ENCODE measurements around the gene FGFR3. TPM values are rescaled to one million over a fixed set of nuclear protein-coding genes. Genes with fewer than 3 reads are reported as not detected.

FGFR3 gene
- total RNA-seq, 1 experiment from 2014 or later, result 34.3 TPM

- no TSS peak for BruUV-seq (replicated peaks)
- H3K4me3 Mint-ChIP-seq (ENCODE audit: low read depth, unreplicated experiment), result peak overlapping the region; percentile 62
- no peaks in the 10 kb centered on the region for H3K9me3 Mint-ChIP-seq (ENCODE audit: low read depth, unreplicated experiment)
- peak overlapping the region; percentile 46 for H3K27ac Mint-ChIP-seq (ENCODE audit: unreplicated experiment)
- no peak for TF ChIP-seq CTCF (IDR thresholded peaks at IDR 0.05; ENCODE audit: unreplicated experiment)
- H3K4me1 Mint-ChIP-seq (ENCODE audit: low read depth, unreplicated experiment), result peaks cover 14% of the 10 kb centered on the region
- intact Hi-C loops (cut with micrococcal nuclease; ENCODE audit: unreplicated experiment), result no loop called here
- peaks cover 10% of the 10 kb centered on the region for H3K36me3 Mint-ChIP-seq (ENCODE audit: insufficient read depth, unreplicated experiment)
- peak; percentile 70 for DNase-seq
- CTCF ChIA-PET, result interaction anchor here (0.6 to 1.4 kb wide), 6 partner anchors 8 to 35 kb away, joined by 3 to 20 read pairs (median 6); no protein-coding TSS in a partner anchor
- H3K27me3 Mint-ChIP-seq (ENCODE audit: unreplicated experiment), result no peaks in the 10 kb centered on the region
Observed at GRCh38 chr4:1768367-1769034, 24.6 kb upstream of the FGFR3 start.

GRCh38 chr4:1769692-1770091 lies 23.4 kb upstream of the FGFR3 start:
- TF ChIP-seq CTCF (IDR thresholded peaks at IDR 0.05; ENCODE audit: unreplicated experiment), result no peak
- DNase-seq, result no peak
- Mint-ChIP-seq H3K9me3 (ENCODE audit: low read depth, unreplicated experiment) (no peaks in the 10 kb centered on the region), H3K27me3 (ENCODE audit: unreplicated experiment) (no peaks in the 10 kb centered on the region), H3K4me3 (ENCODE audit: low read depth, unreplicated experiment) (no peak overlapping the region), H3K27ac (ENCODE audit: unreplicated experiment) (no peak overlapping the region), H3K4me1 (ENCODE audit: low read depth, unreplicated experiment) (peaks cover 14% of the 10 kb centered on the region), H3K36me3 (ENCODE audit: insufficient read depth, unreplicated experiment) (peaks cover 10% of the 10 kb centered on the region)
- no TSS peak for BruUV-seq (replicated peaks)
- CTCF ChIA-PET, result no interaction called here
- intact Hi-C loops (cut with micrococcal nuclease; ENCODE audit: unreplicated experiment), result no loop called here

- H3K27ac Mint-ChIP-seq (ENCODE audit: unreplicated experiment), result no peak overlapping the region
- CTCF ChIA-PET, result no interaction called here
- no TSS peak for BruUV-seq (replicated peaks)
Observed at GRCh38 chr4:1770245-1770644, 22.8 kb upstream of the FGFR3 start.

GRCh38 chr4:1770791-1771231 lies 22.3 kb upstream of the FGFR3 start:
- TF ChIP-seq CTCF (IDR thresholded peaks at IDR 0.05; ENCODE audit: unreplicated experiment), result no peak
- H3K4me1 Mint-ChIP-seq (ENCODE audit: low read depth, unreplicated experiment), result peaks cover 8% of the 10 kb centered on the region
- no peak overlapping the region for H3K27ac Mint-ChIP-seq (ENCODE audit: unreplicated experiment)
- no peak for DNase-seq
- intact Hi-C loops (cut with micrococcal nuclease; ENCODE audit: unreplicated experiment), result no loop called here
- H3K9me3 Mint-ChIP-seq (ENCODE audit: low read depth, unreplicated experiment), result no peaks in the 10 kb centered on the region
- no peaks in the 10 kb centered on the region for H3K27me3 Mint-ChIP-seq (ENCODE audit: unreplicated experiment)
- no TSS peak for BruUV-seq (replicated peaks)
- no peak overlapping the region for H3K4me3 Mint-ChIP-seq (ENCODE audit: low read depth, unreplicated experiment)
- peaks cover 10% of the 10 kb centered on the region for H3K36me3 Mint-ChIP-seq (ENCODE audit: insufficient read depth, unreplicated experiment)
- CTCF ChIA-PET, result no interaction called here

More at GRCh38 chr4:1770245-1770644, 22.8 kb upstream of the FGFR3 start:
- intact Hi-C loops (cut with micrococcal nuclease; ENCODE audit: unreplicated experiment), result no loop called here
- no peak for DNase-seq
- peaks cover 10% of the 10 kb centered on the region for H3K36me3 Mint-ChIP-seq (ENCODE audit: insufficient read depth, unreplicated experiment)
- H3K27me3 Mint-ChIP-seq (ENCODE audit: unreplicated experiment), result no peaks in the 10 kb centered on the region
- no peak for TF ChIP-seq CTCF (IDR thresholded peaks at IDR 0.05; ENCODE audit: unreplicated experiment)
- no peaks in the 10 kb centered on the region for H3K9me3 Mint-ChIP-seq (ENCODE audit: low read depth, unreplicated experiment)
- no peak overlapping the region for H3K4me3 Mint-ChIP-seq (ENCODE audit: low read depth, unreplicated experiment)
- peaks cover 14% of the 10 kb centered on the region for H3K4me1 Mint-ChIP-seq (ENCODE audit: low read depth, unreplicated experiment)

All from Calu3 (cell line).